ENCODE results near the gene SLC34A3. TPM values are rescaled to one million over a fixed set of nuclear protein-coding genes. Genes with fewer than 3 reads are reported as not detected.
"Not testable (repeated sequence)": the region's sequence is repeated elsewhere in the genome, so short reads cannot be mapped to it uniquely, and the experiment has no call there.

Gene SLC34A3
- total RNA-seq, 4 donors from 2014 or later: not detected

DNA sequence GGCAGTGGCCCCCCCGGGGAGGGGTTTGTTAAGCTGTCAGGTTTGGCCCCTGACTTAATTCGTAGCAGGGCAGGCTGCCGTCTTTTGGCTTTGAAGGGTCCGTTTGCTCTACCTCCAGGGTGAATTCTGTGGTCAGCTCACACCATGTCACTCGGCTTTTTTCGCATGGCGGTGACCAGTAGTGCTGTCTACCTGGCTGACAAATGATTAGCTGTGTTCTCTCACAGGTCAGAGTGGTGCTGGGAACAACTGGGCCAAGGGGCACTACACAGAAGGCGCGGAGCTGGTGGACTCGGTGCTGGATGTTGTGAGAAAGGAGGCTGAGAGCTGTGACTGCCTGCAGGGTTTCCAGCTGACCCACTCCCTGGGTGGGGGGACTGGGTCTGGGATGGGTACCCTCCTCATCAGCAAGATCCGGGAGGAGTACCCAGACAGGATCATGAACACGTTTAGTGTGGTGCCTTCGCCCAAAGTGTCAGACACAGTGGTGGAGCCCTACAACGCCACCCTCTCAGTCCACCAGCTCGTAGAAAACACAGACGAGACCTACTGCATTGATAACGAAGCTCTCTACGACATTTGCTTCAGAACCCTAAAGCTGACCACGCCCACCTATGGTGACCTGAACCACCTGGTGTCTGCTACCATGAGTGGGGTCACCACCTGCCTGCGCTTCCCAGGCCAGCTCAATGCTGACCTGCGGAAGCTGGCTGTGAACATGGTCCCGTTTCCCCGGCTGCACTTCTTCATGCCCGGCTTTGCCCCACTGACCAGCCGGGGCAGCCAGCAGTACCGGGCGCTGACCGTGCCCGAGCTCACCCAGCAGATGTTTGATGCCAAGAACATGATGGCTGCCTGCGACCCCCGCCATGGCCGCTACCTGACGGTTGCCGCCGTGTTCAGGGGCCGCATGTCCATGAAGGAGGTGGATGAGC lies 11.8 kb downstream of the SLC34A3 start:
- Histone ChIP-seq H3K27me3 (no peaks in the 10 kb centered on the region), H3K27ac (peak overlapping the region; percentile 86 to 100 (median 93)), H3K4me3 (peak overlapping the region; percentile 49 to 95 (median 74)), H3K36me3 (peaks cover 0 to 5% (median 0%) of the 10 kb centered on the region in 4 donors), H3K4me1 (peaks cover 29 to 48% (median 39%) of the 10 kb centered on the region in 4 donors), H3K9me3 (no peaks in the 10 kb centered on the region)
- DNase-seq: no peak
- in situ Hi-C loops (cut with MboI; ENCODE audit: low pct_ligation_motif_present in 1 of 4, low pct_unique_long_range_greater_than_20kb in 1 of 4, low sequenced_read_pairs in 3 of 4): no loop called here
- intact Hi-C loops (cut with DNase I; ENCODE audit: low total_unique reads): no loop called here
- TF ChIP-seq POLR2A (IDR thresholded peaks at IDR 0.05) (no peak), POLR2AphosphoS5 (IDR thresholded peaks at IDR 0.05) (peak in 2 of 3 donors; percentile 18 to 69), CTCF (IDR thresholded peaks at IDR 0.05) (no peak)
- 58 to 61% methylated on average over 5 to 29 of the region's 36 CpGs for WGBS, 2 donors (ENCODE audit: low coverage in 1 of 2)

- Histone ChIP-seq H3K27ac (peak overlapping the region in 1 of 4 donors; percentile 100), H3K4me1 (peaks cover 22 to 41% (median 32%) of the 10 kb centered on the region in 4 donors), H3K4me3 (peak overlapping the region in 1 of 4 donors; percentile 63)
- H3K9me3 ChIP-seq; H3K36me3 ChIP-seq; DNase-seq; in situ Hi-C loops (cut with MboI; ENCODE audit: low pct_ligation_motif_present in 1 of 4, low pct_unique_long_range_greater_than_20kb in 1 of 4, low sequenced_read_pairs in 3 of 4); intact Hi-C loops (cut with DNase I; ENCODE audit: low total_unique reads); H3K27me3 ChIP-seq: not testable (repeated sequence)
- 83% methylated on average over 18 of the region's 18 CpGs; no CpG with 5 or more reads in 1 of the 2 donors for WGBS, 2 donors (ENCODE audit: low coverage in 1 of 2)
These were observed 12.5 kb downstream of the SLC34A3 start for GRCh38 chr9:137243266-137243625.

DNA sequence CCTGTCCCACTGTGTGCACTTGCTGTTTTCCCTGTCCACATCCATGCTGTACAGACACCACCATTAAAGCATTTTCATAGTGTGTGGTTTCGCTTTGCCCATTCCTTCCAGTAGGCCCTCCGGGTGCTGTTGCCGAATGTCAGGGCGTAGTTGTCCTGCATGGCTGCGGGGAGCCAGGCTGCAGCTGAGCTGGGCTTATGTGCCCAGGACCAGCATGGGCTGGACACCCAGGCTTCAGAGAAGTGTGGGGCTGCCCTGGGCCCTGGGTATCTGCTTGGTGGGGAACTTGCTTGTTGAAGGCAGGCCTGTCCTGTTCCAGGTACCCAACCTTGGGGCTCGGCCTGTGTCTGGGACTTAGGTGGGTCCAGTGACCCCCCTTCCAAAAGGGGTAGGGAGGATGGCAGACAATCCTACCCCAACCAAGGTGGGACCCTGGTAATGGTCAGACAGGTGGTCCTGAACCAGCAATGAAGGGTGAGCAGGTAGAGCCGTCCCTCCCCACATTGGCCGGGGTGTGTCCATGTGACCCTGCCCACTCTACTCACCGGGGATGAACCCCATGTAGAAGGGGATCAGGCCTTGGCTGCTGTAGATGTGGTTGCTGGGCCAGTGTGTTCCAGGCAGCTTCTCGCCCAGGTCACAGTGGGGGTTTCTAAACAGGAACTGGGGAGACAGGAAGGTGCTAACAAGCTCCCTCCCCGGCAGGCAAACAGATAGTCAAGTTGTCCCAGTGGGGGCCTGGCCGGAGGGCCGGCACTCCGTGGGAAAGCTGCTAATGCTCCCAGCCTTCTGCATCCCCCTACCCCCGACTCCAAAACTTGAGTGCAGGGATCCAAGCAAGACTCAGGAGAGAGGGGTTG lies 13.2 kb downstream of the SLC34A3 start:
- intact Hi-C loops (cut with DNase I; ENCODE audit: low total_unique reads): no loop called here
- H3K36me3 ChIP-seq: peaks cover 0 to 5% (median 0%) of the 10 kb centered on the region in 4 donors
- H3K27me3 ChIP-seq: no peaks in the 10 kb centered on the region
- WGBS, 2 donors (ENCODE audit: low coverage in 1 of 2): 53 to 62% methylated on average over 2 to 10 of the region's 15 CpGs
- in situ Hi-C loops (cut with MboI; ENCODE audit: low pct_ligation_motif_present in 1 of 4, low pct_unique_long_range_greater_than_20kb in 1 of 4, low sequenced_read_pairs in 3 of 4): no loop called here
- DNase-seq: peak; percentile 52
- no peak overlapping the region for H3K27ac ChIP-seq
- H3K4me3 ChIP-seq: no peak overlapping the region
- TF ChIP-seq CTCF (IDR thresholded peaks at IDR 0.05): no peak
- peak; percentile 45 for TF ChIP-seq POLR2A (IDR thresholded peaks at IDR 0.05)
- peak in 2 of 3 donors; percentile 7 to 83 for TF ChIP-seq POLR2AphosphoS5 (IDR thresholded peaks at IDR 0.05)
- no peak for TF ChIP-seq EP300 (IDR thresholded peaks at IDR 0.05; ENCODE audit: low read depth)
- peaks cover 18 to 35% (median 27%) of the 10 kb centered on the region in 4 donors for H3K4me1 ChIP-seq
- no peaks in the 10 kb centered on the region for H3K9me3 ChIP-seq

GRCh38 chr9:137244486-137245449 lies 14.1 kb downstream of the SLC34A3 start:
- Histone ChIP-seq H3K9me3 (no peaks in the 10 kb centered on the region), H3K27me3 (no peaks in the 10 kb centered on the region), H3K27ac (no peak overlapping the region), H3K4me3 (no peak overlapping the region), H3K36me3 (peaks cover 0 to 5% (median 0%) of the 10 kb centered on the region in 4 donors), H3K4me1 (peaks cover 12 to 26% (median 17%) of the 10 kb centered on the region in 4 donors)
- TF ChIP-seq EP300 (IDR thresholded peaks at IDR 0.05; ENCODE audit: low read depth): no peak
- peak in 1 of 3 donors; percentile 53 for TF ChIP-seq POLR2AphosphoS5 (IDR thresholded peaks at IDR 0.05)
- intact Hi-C loops (cut with DNase I; ENCODE audit: low total_unique reads) (no loop called here), in situ Hi-C loops (cut with MboI; ENCODE audit: low pct_ligation_motif_present in 1 of 4, low pct_unique_long_range_greater_than_20kb in 1 of 4, low sequenced_read_pairs in 3 of 4) (no loop called here)
- no peak for DNase-seq
- 71 to 80% methylated on average over 5 to 33 of the region's 36 CpGs for WGBS, 2 donors (ENCODE audit: low coverage in 1 of 2)
